GM12891 (cell line): ENCODE data around the gene SMOC2.

Experiments
- POLR2A ChIP-seq: IDR thresholded peaks from 2 replicates; pipeline ENCODE4 v1.6.1; 2011; ENCODE audit warnings: low read depth, low read length, control low read depth
- POLR2AphosphoS5 ChIP-seq: IDR thresholded peaks from 2 replicates; pipeline ENCODE4 v1.6.1; 2011; ENCODE audit warnings: low read depth, low read length, control low read depth
- POU2F2 ChIP-seq: IDR thresholded peaks from 2 replicates; pipeline ENCODE4 v1.6.1; 2011; ENCODE audit warnings: low read depth, mild to moderate bottlenecking, control low read depth, low read length, moderate library complexity
- SPI1 ChIP-seq: IDR thresholded peaks from 2 replicates; pipeline ENCODE4 v1.6.1; 2011; ENCODE audit warnings: low read depth, low read length, control low read depth
- TAF1 ChIP-seq: IDR thresholded peaks from 2 replicates; pipeline ENCODE4 v1.6.1; 2011; ENCODE audit warnings: low read depth, low read length, control low read depth

- no peak for TF ChIP-seq POLR2AphosphoS5
- TF ChIP-seq POLR2A = no peak
- no peak for TF ChIP-seq TAF1
- TF ChIP-seq POU2F2 = no peak
- no peak for TF ChIP-seq SPI1
These were observed 226.4 kb downstream of the SMOC2 start for GRCh38 chr6:168667428-168667805.
